DMS 273 treated with DMSO at 0.1 percent for 48 hours (cell line): Measurements from ENCODE around the gene SRC.

Source experiments
- DNase-seq: peaks from one replicate; lab custom pipeline; 2025; lab: John Stamatoyannopoulos, UW

The SRC gene

DNA sequence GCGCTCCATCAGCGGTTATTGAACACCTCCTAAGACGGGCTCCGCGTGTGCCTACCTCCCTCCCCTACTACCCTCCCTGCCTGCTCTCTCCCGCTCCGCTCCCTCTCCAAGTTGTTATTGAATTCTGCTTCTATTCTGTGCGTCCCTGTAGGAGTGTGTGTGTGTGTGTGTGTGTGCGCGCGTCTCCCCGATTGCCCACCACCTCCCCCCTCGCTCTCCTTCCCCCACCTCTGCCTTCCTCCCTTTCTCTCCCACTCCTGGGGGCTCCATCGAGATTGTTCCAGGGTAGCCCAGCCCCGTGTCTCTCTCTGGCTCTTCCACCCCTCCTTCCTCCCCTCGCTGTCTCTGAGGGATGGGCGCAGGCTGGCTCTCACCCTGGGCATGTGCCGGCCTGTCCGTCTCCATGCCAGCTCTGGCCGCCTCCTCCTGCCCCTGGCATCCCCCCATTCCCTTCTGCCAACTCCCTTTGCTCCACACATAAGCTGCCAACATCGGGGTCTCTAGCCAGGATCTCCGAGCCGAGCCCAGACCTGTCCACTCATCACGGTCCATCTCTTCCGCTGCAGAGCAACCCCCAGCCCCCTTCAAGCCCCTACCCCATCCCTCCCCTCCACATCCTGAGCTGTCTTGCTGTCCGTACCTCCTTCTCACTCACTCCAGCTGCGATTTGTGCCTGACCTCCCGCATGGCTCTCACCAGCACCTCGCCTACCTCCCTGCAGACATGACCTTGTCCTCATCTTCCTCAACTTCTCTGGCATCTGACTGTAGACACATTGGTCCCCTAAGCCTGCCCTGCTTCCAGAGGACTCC lies 68.5 kb downstream of the SRC start:
- DNase-seq = no peak

DNA sequence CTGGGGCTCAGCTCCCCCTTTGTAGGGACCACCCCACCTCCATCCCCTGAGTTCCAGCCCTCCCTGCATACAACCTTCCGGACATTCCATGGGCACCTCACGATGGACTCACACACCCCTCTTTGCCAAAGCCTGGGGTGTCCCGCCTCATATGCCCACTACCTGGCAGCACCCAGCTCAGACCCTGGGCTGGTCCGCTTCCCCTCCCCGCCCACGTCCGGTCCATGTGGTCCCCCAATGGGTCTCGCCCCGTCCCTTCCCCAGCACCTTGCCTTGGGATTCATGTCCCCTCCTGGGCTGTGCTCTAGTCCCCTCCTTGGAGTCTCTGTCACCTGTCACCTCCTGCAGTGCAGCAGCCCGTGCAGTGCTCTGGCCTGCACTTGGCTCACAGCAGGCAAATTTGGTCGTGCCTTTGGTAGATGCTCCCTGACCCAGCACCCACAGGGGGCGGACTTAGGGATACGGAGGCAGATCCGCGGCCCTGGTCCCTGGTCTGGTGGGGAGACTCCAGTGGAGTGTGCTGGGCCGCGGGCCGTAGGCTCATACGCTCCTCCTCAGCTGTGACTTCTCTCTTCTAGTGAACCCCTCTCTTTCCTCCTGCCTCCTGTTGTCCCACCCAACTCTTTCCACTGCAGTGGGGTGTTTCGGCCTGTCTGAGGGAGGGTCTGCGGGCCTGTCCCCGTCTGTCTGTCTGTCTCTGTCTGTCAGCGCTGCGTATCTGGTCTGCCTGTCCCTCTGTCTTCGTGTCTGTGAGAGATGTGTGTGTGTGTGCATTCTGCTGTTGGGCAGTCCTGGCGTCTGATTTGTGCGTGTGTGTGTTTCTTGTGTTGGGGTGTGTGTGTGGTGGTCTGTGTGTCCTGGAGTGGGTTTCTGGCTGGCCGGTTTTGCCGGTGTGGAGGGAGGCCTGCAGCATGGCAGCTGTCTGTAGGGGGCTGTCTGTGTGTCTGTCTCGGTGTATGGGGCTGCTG lies 69.5 kb downstream of the SRC start:
- DNase-seq = no peak

DNA sequence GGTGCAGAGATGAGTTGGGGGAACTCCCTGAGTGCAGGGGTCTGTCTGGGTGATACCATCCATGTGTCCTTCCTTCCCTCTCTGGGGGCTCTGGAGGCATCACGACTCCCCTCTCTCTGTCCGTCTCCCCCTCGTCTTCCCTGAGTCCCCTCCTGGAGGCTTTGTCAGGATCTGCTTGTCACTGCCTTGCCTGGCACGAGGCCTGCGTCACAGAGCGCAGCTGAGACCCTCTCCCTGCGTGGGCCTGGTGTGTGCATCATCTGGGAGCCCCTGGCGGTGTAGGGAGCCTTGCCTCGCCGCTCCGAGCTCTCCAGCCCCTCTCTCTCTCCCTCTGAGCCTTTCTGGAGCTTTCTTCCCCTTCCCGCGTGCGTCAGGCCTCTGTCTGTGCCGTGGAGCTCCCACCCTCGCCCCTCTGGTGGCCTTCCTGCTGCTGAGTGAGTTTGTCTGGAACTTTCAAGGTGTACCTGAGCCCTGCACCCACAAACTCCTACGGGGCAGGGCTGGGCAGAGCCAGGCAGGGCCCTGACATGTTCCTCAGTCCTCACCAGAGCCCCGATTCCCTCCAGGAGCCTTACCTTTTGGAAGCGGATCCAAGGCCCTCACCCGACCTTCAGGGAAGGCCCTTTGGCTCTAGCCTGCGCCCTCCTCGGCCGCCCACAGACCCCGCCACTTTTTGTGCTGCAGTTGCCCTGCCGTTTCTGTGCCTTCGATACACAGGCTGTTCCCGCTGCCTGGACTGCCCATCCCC lies 70.3 kb downstream of the SRC start:
- DNase-seq = no peak

DNA sequence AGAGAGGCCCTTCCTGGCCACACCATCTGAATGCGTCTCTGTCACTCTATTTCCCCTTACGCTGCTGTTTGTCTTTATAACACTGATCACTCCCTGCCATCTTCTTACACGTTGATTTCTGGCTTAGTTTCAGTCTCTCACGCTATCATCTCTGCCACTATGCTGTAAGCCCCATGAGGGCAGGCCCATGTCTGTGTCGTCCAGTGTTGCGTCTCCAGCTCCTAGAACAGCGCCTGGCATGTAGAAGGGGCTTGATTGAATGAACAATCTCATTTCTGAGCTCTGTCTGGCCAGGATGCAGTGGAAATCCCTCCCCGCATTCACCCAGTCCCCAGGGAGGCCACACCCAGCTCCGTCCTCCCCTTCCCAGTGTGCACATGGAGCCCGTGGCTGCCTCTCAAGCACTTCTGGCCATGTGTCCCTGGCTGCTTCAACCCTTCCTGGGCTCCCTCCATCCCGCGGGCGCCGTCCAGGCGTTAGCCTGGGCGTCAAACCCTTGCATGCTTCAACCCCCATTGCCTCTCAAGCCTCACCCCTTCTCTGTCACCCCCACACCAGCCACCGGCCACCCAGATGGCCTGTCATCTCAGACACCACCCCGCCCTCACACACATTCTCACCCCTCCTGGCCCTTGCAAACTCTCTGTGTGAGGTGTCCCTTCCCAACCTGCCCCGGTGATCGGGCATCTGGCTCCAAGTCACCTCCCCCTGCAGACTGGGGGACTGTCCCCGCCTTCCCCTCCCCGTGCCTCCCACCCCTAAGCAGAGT lies 71.1 kb downstream of the SRC start:
- no peak for DNase-seq

DNA sequence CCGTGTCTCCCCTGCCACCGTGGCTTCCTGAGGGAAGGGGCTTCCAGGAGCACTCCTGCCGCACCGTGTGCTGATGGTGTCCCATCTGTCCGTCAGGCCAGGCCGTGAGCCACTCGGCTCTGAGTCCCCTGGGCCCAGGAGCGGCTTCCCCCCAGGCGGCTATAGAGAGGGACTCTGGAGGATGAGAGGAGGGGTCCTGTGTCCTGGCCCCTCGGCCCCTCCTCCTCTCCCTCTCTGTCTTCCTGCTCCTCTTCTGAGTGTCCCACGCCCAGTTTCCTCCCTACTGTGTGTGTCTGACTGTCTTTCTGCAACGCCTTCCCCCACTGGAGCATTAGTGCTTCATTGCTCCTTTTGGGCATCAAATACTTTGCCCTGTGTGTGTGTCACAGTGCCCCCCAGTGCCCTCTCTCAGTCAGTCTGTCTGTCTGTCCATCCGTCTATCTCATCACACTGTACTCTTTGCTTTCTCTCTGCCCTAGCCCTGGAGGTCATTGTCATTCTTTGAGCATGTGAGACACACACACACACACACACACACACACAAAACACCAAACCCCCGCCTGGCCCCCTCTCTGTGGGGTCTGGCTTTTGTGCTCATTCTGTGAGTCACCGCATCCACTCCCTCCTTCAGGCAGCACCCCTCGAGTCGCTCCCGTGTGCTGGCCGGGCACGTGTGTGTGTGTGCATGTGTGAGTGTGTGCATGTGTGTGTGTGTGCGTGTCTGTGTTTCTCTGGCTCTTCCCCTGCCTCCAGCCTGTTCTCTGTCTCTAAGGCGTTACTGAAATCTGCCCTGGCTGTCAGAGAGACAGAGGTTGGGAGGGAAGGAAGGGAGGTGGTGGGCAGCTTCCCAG lies 71.9 kb downstream of the SRC start:
- DNase-seq = no peak

DNA sequence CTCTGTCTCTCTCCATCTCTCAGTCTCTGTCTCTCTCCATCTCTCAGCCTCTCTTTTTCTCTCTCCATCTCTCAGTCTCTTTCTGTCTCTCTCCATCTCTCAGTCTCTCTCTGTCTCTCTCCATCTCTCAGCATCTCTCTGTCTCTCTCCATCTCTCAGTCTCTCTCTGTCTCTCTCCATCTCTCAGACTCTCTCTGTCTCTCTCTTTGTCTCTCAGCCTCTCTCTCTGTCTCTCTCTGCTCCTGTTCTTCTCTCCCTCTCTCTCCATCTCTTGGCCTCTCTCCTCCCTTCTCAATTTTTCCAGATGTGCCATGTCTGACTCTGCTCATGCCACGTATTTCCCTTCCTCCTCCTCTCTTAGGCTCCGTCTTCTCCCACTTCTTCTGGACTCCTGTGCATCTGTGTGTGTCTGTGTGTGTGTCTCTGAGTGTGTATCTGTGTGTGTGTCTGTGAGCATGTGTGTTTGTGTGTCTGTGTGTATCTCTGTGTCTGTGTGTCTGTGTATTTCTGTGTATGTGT lies 72.7 kb downstream of the SRC start:
- DNase-seq = no peak

DNA sequence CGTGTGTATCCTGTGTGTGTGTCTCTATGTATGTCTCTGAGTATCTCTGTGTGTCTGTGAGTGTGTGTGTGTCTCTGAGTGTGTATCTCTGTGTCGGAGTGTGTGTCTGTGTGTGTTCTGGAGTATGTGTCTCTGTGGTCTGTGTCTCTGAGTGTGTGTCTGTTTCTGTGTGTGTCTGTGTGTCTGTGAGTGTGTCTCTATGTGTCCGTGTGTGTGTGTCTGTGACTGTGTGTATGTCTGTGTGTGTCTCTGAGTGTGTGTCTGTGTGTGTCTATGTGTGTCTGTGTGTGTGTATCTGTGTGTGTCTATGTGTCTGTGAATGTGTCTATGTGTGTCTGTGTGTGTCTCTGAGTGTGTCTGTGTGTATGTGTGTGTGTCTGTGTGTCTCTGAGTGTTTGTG lies 73.4 kb downstream of the SRC start:
- DNase-seq = no peak

DNA sequence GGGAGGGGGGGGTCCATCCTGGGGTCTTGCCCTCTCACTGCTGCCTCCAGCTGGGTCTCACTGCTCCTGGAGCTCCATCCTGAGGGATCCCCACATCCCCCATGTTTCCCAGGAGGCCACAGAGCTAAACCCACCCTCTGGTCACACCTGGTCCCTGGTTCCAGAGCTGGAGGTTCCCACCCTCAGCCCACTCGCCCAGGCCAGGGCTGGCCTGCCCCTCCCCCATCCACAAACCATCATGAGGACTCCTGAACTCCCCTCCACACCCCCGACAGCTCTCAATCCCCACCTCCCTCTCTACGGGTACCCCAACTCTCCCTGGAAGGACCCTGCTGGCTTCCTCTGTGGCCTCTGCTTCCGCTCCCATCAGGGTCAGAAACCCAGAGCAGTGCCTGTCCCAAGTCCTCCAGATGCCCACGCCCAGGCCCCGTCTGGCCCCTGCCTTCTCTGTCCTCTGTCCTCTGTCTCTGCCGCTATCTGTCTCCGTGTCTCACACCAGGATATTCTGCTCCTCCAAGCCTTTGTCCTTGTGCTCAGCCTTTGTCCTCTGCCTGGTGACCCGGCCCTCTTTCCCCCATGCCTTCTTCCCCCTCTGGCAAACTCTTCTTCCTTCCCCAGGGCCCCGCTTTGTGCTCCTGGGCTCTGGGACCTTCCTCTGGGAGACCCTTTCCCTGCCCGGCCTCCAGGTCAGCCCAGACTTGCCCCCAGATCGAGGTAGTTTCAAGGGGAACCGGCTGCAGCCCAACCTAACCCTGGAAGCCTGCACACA lies 74.0 kb downstream of the SRC start:
- DNase-seq = no peak

DNA sequence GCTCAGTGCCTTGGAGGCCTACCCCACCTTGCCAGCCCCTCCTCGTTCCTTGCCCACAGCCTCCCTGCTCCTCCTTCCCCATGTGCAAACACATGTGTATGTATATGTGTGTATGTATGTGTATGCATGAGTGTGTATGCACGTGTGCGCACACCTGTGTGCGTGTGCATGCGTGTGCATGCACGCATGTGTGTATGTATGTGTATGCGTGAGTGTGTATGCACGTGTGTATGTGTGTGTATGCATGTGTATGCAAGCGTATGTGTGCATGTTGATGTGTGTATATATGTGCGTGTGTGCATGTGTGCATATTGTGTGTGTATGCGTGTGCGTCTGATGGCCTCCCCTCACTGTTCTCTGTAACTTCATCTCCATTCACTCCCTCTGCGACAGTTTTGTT lies 74.7 kb downstream of the SRC start:
- no peak for DNase-seq

DNA sequence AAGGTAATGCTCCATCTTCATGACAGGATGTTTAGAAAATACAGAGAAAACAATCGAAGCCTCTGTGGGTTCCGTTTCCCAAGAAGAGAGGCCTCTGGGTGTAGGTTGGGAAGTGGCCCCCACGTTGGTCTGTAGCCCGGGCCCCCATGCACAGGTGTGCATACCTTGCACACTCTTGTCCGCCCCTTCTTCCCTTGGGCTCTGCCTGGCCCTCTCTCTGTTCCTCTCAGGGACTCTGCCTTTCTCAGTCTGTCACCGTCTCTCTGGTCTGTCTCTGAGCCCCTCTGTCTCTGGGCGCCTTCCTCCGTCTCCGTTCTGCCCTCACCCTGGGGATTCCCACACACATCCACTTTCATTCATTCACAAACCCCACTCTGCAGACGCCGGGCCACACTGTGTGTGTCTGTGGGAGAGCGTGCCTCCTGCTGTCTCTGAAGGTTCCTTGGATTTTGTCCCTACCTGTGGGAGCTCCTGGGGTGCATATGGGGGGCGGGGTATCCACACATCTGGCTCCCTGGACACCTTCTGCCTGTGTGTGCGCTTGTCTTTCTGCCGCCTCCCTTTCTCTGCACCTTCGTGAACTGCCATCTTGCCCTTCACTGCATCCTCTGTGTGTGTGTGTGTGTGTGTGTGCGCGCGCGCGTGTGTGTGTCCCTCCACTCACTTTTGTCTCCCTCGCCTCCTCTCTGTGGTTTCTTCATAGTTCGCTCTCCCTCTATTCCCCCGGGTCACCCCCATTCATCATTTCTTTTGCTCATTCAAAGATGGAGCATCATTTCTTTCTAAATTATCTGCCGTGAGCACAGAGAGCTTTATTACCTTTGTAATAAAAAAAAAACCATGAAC lies 75.3 kb downstream of the SRC start:
- no peak for DNase-seq

DNA sequence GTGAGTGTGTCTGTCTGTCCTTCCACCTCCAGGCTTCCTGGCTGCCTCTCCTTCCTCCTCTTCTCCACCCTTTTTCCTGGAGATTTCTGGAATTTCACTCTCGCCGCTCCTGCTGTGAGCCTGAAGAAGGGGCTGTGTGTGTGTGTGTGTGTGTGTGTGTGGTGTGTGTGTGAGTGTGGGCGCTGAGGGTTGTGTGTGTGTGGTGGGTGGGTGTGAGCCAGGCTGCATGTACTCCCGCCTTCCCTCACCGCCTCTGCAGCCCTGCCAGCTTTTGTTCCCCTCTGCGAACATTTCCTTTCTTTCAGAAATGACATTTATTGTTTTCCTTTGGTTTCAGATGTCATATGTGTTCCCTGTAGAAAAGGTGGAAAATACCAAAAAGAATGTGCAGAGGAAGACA lies 76.0 kb downstream of the SRC start:
- DNase-seq = no peak

DNA sequence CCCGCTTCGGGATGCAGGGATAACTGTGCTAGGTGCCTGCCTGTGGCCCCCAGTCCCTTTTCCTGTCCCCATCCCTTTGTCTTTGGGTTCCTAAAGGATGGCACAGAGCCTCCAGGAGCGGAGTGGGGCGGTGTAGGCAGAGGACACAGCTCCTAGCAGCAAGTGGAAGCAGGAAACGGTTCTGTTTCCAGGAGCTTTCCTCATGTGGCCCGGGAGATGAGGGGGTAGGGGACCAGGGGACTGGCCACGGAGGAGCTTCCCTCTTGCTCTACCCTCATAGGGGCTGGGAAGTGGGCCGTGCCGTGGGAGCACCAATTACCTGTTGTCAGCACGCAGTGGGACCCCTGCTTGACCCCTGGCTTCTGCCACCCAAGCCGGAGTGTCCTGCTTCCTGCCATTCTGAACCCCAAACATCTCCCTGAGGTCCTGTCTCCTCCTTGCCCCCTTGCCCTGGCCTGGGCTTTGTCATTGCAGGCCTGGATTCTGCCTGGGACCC lies 76.9 kb downstream of the SRC start:
- DNase-seq = no peak

DNA sequence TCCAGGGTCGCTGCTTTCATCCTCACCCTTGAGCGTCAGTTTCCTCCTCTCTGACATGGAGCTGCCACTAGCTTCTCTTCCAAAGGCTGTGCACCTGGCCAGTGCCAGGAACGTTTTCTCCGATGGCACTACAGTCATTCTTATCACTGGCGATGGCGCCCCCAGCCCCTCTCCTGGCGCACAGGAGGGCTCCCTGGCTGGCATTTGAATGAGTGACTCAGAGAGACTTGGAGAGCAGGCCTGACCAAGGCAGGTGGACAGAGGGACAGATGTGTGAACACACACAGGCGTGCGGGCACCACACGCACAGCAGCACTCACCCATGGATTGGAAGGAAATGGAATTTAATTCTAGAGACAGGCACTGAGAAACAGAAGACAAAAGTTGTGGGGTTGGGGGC lies 77.6 kb downstream of the SRC start:
- no peak for DNase-seq

DNA sequence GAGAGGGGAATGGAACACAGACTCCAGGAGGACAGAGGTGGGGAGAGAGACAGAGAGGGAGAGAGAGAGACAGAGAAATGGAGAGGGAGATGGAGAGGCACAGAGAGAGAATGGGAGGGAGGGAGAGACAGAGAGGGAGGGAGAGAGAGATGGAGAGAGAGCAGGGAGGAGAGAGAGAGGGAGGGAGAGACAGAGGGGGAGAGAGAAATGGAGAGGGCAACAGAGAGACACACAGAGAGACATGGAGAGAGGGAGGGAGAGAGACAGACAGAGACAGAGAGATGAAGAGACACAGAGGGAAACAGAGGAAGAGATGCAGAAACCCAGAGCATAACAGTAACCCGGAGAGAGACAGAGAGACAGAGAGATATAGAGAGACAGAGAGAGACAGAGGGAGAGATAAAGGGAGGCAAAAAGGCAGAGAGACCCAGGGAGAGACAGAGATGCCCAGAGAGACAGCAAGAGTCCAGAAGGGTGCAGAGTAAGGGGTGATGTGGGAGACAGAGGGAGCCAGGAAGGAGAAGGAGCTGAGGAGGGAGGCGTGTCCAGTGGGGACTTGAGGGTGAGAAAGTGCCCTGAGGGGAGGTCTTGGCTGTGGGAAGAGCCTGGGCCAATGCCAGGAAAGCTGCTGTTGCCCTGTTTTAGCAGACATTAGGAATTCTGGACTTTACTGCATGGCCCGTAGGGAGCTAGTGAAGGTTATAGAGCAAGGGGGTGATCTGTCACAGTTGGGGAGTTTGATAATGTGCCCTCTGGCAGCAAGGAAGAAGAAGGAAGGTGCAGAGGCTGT lies 78.3 kb downstream of the SRC start:
- no peak for DNase-seq

DNA sequence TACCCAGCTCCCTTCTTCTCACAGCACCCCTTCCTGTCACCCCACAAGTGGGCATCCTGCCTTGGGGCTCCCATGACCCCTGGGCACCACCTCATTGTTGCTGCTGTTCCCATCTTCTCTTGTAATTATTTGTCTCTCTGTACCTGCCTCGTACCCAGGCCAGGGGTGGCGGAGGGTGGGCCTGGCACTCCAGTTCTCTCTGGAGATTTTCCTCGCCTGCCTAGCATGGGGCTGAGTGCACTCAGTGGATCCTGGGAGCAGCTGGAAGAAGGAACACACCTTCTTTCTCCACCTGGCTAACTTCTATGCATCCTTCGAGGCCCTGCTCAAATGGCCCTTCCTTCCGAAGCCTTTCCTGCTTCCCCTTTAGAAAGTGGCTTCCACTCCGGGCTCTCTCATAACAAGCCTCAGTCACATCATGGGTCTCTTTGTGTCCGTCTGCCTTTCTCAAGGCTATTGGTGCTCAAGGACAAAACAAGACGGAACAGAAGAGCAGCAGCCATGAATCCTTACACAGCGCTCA lies 79.2 kb downstream of the SRC start:
- no peak for DNase-seq

DNA sequence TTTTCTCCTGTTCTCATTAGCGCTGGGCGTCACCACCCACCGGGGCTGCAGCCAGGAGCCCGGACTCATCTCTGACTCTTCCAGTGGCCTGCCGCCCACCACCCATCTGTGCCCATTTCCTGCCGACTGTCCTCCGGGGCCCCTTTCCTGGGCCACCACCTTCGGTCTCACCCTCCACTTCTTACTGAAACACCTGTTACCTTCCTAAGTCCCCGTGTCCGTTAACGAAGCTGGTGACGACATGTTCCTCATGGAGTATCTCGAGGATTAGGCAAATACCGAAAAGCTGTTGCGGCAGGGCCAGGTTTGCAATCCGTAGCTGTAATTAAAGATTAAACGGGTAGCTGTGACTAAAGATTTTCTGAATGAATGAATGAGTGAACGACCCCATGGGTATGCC lies 80.2 kb downstream of the SRC start:
- no peak for DNase-seq

DNA sequence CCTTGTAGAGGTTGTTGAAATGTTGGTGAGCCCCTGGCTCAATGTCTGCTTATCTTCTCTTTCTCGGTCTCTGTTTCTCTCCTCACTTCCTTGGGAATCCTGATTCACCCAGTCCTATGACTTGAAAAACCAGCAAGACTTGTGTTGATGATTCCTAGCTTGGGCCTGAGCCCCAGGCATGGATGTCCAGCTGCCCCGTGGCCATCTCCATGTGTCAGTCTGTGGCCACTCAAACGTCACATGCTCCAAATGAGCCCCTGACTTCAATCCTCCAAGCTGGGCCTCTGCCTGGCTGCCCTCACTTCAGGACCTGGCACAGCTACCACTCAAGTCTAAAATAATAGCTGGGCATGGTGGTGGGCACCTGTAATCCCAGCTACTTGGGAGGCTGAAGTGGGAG lies 81.0 kb downstream of the SRC start:
- no peak for DNase-seq

DNA sequence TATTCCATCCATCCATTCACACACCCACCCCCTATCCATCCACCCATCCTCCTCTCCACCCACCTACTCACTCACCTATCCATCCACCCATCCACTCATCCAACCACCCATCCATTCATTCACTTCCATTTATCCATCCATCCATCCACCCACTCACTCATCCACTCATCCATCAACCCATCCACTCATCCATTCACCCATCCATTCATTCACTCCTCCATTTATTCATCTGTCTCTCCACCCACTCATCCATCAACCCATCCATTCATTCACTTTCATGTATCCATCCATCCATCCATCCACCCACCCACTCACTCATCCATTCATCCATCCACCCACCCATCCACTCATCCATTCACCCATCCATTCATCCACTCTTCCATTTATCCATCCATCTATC lies 84.1 kb downstream of the SRC start:
- no peak for DNase-seq
